HPDE6-E6E7 (cell line): ENCODE data around the gene PRDM16.

Experiments
- DNase-seq: peaks from one replicate; pipeline ENCODE4 v3.0.0; 2011; ENCODE audit warnings: missing footprints; ENCODE audit errors: extremely low spot score

Gene PRDM16

GRCh38 chr1:3472088-3472850, 403.3 kb downstream of the PRDM16 start:
- DNase-seq, result no peak

- DNase-seq, result no peak
Measured at GRCh38 chr1:3472906-3473305, 403.9 kb downstream of the PRDM16 start.

- DNase-seq, result peak; percentile 81
Measured at GRCh38 chr1:3473381-3473844, 404.4 kb downstream of the PRDM16 start.

GRCh38 chr1:3474016-3474415, 405.0 kb downstream of the PRDM16 start:
- DNase-seq, result no peak

GRCh38 chr1:3474421-3474820, 405.4 kb downstream of the PRDM16 start:
- DNase-seq, result no peak

- no peak for DNase-seq
Measured at GRCh38 chr1:3475839-3476573, 407.0 kb downstream of the PRDM16 start.

GRCh38 chr1:3476666-3477065, 407.7 kb downstream of the PRDM16 start:
- DNase-seq, result no peak

- no peak for DNase-seq
Measured at GRCh38 chr1:3477241-3477995, 408.4 kb downstream of the PRDM16 start.

GRCh38 chr1:3478187-3478586, 409.2 kb downstream of the PRDM16 start:
- no peak for DNase-seq

GRCh38 chr1:3479511-3480368, 410.7 kb downstream of the PRDM16 start:
- no peak for DNase-seq

- DNase-seq, result no peak
Measured at GRCh38 chr1:3480369-3480719, 411.3 kb downstream of the PRDM16 start.

- DNase-seq, result no peak
Measured at GRCh38 chr1:3481046-3481445, 412.0 kb downstream of the PRDM16 start.

- DNase-seq, result no peak
Measured at GRCh38 chr1:3481836-3482375, 412.9 kb downstream of the PRDM16 start.

GRCh38 chr1:3482378-3482849, 413.4 kb downstream of the PRDM16 start:
- peak; percentile 94 for DNase-seq

GRCh38 chr1:3483380-3483779, 414.4 kb downstream of the PRDM16 start:
- no peak for DNase-seq

GRCh38 chr1:3483801-3484444, 414.9 kb downstream of the PRDM16 start:
- DNase-seq, result no peak

GRCh38 chr1:3485016-3485415, 416.0 kb downstream of the PRDM16 start:
- no peak for DNase-seq
